ENCODE measurements around the gene TTC23. TPM values are rescaled to one million over a fixed set of nuclear protein-coding genes. Genes with fewer than 3 reads are reported as not detected.

TTC23 gene
- total RNA-seq, 1 donor from 2014 or later: 10.0 TPM

GRCh38 chr15:99143655-99144610 is 105.4 kb downstream of the TTC23 start:
- Histone ChIP-seq H3K36me3 (ENCODE audit: control insufficient read depth, insufficient read depth, low read length) (peaks cover 2% of the 10 kb centered on the region), H3K4me3 (ENCODE audit: low read depth, low read length) (no peak overlapping the region), H3K27me3 (ENCODE audit: control insufficient read depth, insufficient read depth, low read length) (no peaks in the 10 kb centered on the region)
- no peak for FAIRE-seq
- no peak for TF ChIP-seq CTCF (IDR thresholded peaks at IDR 0.05; ENCODE audit: insufficient read depth, low read length, severe bottlenecking)
- DNase-seq (ENCODE audit: low read depth): peak; percentile 78

GRCh38 chr15:99143242-99143641 is 106.1 kb downstream of the TTC23 start:
- no peak for FAIRE-seq

DNA sequence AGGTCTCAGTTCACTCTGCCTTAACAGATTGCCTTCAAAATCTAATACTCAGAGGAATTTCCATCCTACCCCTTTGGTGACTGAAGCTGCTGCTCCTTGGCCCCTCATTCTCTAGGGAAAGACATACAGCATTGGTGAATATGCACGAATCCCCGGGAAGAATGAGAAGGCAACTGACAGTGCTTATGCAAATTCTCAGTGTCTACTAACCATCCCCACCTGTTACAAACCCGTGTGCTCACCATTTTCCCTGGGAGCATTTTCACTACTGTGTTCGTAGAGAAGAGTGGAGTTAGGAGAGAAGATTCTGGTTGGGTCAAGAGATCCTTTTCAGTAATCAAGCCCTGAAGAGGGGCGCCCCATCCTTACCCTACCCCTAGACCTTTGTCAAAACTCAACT is 106.8 kb downstream of the TTC23 start:
- FAIRE-seq (peak; percentile 82), DNase-seq (ENCODE audit: low read depth) (no peak)
- Histone ChIP-seq H3K27me3 (ENCODE audit: control insufficient read depth, insufficient read depth, low read length) (no peaks in the 10 kb centered on the region), H3K4me3 (ENCODE audit: low read depth, low read length) (no peak overlapping the region), H3K36me3 (ENCODE audit: control insufficient read depth, insufficient read depth, low read length) (peaks cover 3% of the 10 kb centered on the region)
- no peak for TF ChIP-seq CTCF (IDR thresholded peaks at IDR 0.05; ENCODE audit: insufficient read depth, low read length, severe bottlenecking)

More at GRCh38 chr15:99143242-99143641, 106.1 kb downstream of the TTC23 start:
- H3K4me3 ChIP-seq (ENCODE audit: low read depth, low read length): no peak overlapping the region
- DNase-seq (ENCODE audit: low read depth): no peak
- no peaks in the 10 kb centered on the region for H3K27me3 ChIP-seq (ENCODE audit: control insufficient read depth, insufficient read depth, low read length)
- peaks cover 3% of the 10 kb centered on the region for H3K36me3 ChIP-seq (ENCODE audit: control insufficient read depth, insufficient read depth, low read length)
- TF ChIP-seq CTCF (IDR thresholded peaks at IDR 0.05; ENCODE audit: insufficient read depth, low read length, severe bottlenecking): no peak

DNA sequence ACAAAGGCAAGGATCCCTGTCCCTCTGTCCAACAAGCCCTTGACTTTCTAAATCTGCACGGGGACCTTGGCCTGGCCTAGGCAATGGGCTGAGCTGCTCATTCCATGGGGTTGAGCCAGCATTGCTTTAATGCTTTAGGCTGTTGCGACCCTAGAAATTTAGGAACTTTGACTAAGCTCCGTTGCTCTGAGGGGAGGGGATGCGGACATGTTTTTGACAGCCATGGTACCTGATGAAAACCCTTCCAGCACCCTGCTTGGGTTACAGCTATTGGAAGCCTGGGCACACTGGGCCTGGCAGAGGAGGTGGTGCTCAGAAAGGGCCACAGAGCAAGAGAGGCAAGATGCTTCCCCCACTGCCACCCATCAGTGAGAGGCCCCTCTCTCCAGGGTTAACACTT is 107.4 kb downstream of the TTC23 start:
- H3K27me3 ChIP-seq (ENCODE audit: control insufficient read depth, insufficient read depth, low read length): no peaks in the 10 kb centered on the region
- no peak overlapping the region for H3K4me3 ChIP-seq (ENCODE audit: low read depth, low read length)
- H3K36me3 ChIP-seq (ENCODE audit: control insufficient read depth, insufficient read depth, low read length): peaks cover 4% of the 10 kb centered on the region
- FAIRE-seq: no peak
- no peak for TF ChIP-seq CTCF (IDR thresholded peaks at IDR 0.05; ENCODE audit: insufficient read depth, low read length, severe bottlenecking)
- DNase-seq (ENCODE audit: low read depth): no peak

DNA sequence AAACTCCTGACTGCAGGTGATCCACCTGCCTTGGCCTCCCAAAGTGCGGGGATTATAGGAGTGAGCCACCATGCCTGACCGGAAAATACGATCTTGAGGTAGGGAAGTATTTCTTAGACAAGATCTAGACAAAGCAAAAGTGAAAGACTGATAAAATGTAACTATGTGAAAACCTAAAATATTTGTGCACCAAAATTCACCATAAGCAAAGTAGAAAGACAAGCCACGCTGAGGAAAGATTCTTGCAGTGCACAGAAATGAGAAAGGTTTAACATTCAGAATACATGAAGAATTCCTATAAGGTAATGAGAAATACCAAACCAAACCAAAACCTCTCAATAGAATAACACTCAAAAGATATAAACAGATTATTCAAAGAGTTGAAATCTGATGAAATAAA is 108.8 kb downstream of the TTC23 start:
- Histone ChIP-seq H3K27me3 (ENCODE audit: control insufficient read depth, insufficient read depth, low read length) (no peaks in the 10 kb centered on the region), H3K36me3 (ENCODE audit: control insufficient read depth, insufficient read depth, low read length) (peaks cover 5% of the 10 kb centered on the region), H3K4me3 (ENCODE audit: low read depth, low read length) (no peak overlapping the region)
- TF ChIP-seq CTCF (IDR thresholded peaks at IDR 0.05; ENCODE audit: insufficient read depth, low read length, severe bottlenecking): no peak
- DNase-seq (ENCODE audit: low read depth) (no peak), FAIRE-seq (no peak)
